ENCODE results near the gene PRRT1. TPM values are rescaled to one million over a fixed set of nuclear protein-coding genes. Genes with fewer than 3 reads are reported as not detected.
"Not testable (repeated sequence)": the region's sequence is repeated elsewhere in the genome, so short reads cannot be mapped to it uniquely, and the experiment has no call there.

Gene PRRT1
- polyA plus RNA-seq, 3 donors, result 2.0 to 2.5 (median 2.1) TPM

- no peak for DNase-seq (ENCODE audit: low read depth in 3 of 3, low spot score in 2 of 3)
Measured at GRCh38 chr6:32105433-32105832, 46.3 kb downstream of the PRRT1 start.

- DNase-seq (ENCODE audit: low read depth in 3 of 3, low spot score in 2 of 3), result no peak
Measured at GRCh38 chr6:32102255-32102654, 49.5 kb downstream of the PRRT1 start.

GRCh38 chr6:32100251-32100650 lies 51.5 kb downstream of the PRRT1 start:
- DNase-seq (ENCODE audit: low read depth in 3 of 3, low spot score in 2 of 3), result not testable (repeated sequence)

Other genes with a start within 250 kb of the PRRT1 start
- gene ZBTB12, start 249.9 kb downstream of the PRRT1 start, polyA plus RNA-seq (ENCODE audit: insufficient read length in 3 of 3), result 10 to 100 TPM; 23.5 to 27.3 (median 25.5) TPM
- 1 to 10 TPM; 3.3 to 4.3 (median 4.0) TPM for gene C2, start 224.2 kb downstream of the PRRT1 start, polyA plus RNA-seq (ENCODE audit: insufficient read length in 3 of 3)
- 10 to 100 TPM in 1 of 3 donors, 1 to 10 TPM in 2; 5.0 to 17.5 (median 5.7) TPM for gene CFB, start 205.8 kb downstream of the PRRT1 start, polyA plus RNA-seq (ENCODE audit: insufficient read length in 3 of 3)
- gene NELFE, start 193.0 kb downstream of the PRRT1 start, polyA plus RNA-seq (ENCODE audit: insufficient read length in 3 of 3), result 10 to 100 TPM; 90.8 to 94.0 (median 92.7) TPM
- 10 to 100 TPM; 35.7 to 49.2 (median 37.6) TPM for gene SKIC2, start 192.8 kb downstream of the PRRT1 start, polyA plus RNA-seq (ENCODE audit: insufficient read length in 3 of 3)
- 10 to 100 TPM; 25.7 to 26.8 (median 26.0) TPM for gene DXO, start 179.8 kb downstream of the PRRT1 start, polyA plus RNA-seq (ENCODE audit: insufficient read length in 3 of 3)
- 10 to 100 TPM; 10.9 to 22.9 (median 13.1) TPM for gene C4A, start 169.9 kb downstream of the PRRT1 start, polyA plus RNA-seq (ENCODE audit: insufficient read length in 3 of 3)
- 10 to 100 TPM; 12.0 to 24.1 (median 14.0) TPM for gene C4B, start 137.1 kb downstream of the PRRT1 start, polyA plus RNA-seq (ENCODE audit: insufficient read length in 3 of 3)
- 1 to 10 TPM in 1 of 3 donors, under 1 TPM in 2; 0.55 to 1.3 (median 0.58) TPM for gene CYP21A2, start 113.5 kb downstream of the PRRT1 start, polyA plus RNA-seq (ENCODE audit: insufficient read length in 3 of 3)
- 1 to 10 TPM; 2.4 to 2.7 (median 2.5) TPM for gene TNXB, start 42.6 kb downstream of the PRRT1 start, polyA plus RNA-seq (ENCODE audit: insufficient read length in 3 of 3)
- 10 to 100 TPM; 83.2 to 94.0 (median 84.1) TPM for gene ATF6B, start 23.7 kb downstream of the PRRT1 start, polyA plus RNA-seq (ENCODE audit: insufficient read length in 3 of 3)
- gene FKBPL, start 21.7 kb downstream of the PRRT1 start, polyA plus RNA-seq (ENCODE audit: insufficient read length in 3 of 3), result 1 to 10 TPM; 7.0 to 7.5 (median 7.5) TPM
- 10 to 100 TPM; 28.5 to 32.0 (median 28.8) TPM for gene PPT2, start 2.2 kb upstream of the PRRT1 start, polyA plus RNA-seq (ENCODE audit: insufficient read length in 3 of 3)
- gene EGFL8, start 12.7 kb upstream of the PRRT1 start, polyA plus RNA-seq (ENCODE audit: insufficient read length in 3 of 3), result 10 to 100 TPM; 13.7 to 16.5 (median 16.3) TPM
- 100 to 1,000 TPM in 1 of 3 donors, 10 to 100 TPM in 2; 93.5 to 106 (median 99.4) TPM for gene AGPAT1, start 24.1 kb upstream of the PRRT1 start, polyA plus RNA-seq (ENCODE audit: insufficient read length in 3 of 3)
- gene RNF5, start 26.5 kb upstream of the PRRT1 start, polyA plus RNA-seq (ENCODE audit: insufficient read length in 3 of 3), result 100 to 1,000 TPM in 1 of 3 donors, 10 to 100 TPM in 2; 93.0 to 113 (median 98.6) TPM
- 10 to 100 TPM in 2 of 3 donors, 1 to 10 TPM in 1; 8.6 to 15.8 (median 10.8) TPM for gene AGER, start 32.3 kb upstream of the PRRT1 start, polyA plus RNA-seq (ENCODE audit: insufficient read length in 3 of 3)
- gene PBX2, start 38.3 kb upstream of the PRRT1 start, polyA plus RNA-seq (ENCODE audit: insufficient read length in 3 of 3), result 100 to 1,000 TPM; 150 to 165 (median 155) TPM
- gene GPSM3, start 40.7 kb upstream of the PRRT1 start, polyA plus RNA-seq (ENCODE audit: insufficient read length in 3 of 3), result 1 to 10 TPM; 7.7 to 9.9 (median 8.4) TPM
- 10 to 100 TPM; 13.2 to 16.5 (median 14.1) TPM for gene NOTCH4, start 72.1 kb upstream of the PRRT1 start, polyA plus RNA-seq (ENCODE audit: insufficient read length in 3 of 3)
- not detected for gene TSBP1, start 220.0 kb upstream of the PRRT1 start, polyA plus RNA-seq (ENCODE audit: insufficient read length in 3 of 3)